Panc1 (cell line): ENCODE data around the gene NYAP1. TPM values are rescaled to one million over a fixed set of nuclear protein-coding genes. Genes with fewer than 3 reads are reported as not detected.

Experiments used
- ATAC-seq: fragments of 200-7000 bp; cut with Tn5 transposase; 2 replicates; pipeline ENCODE4 v1.9.1; 2020; ENCODE audit warnings: mild to moderate bottlenecking, moderate library complexity
- BruUV-seq: library from RNA; stranded (reverse); fragments of 400-500 nt; replicated peaks from 2 replicates; lab custom pipeline; 2021; lab: Mats Ljungman, UMichigan
- CTCF ChIA-PET: fragments of 300-600 bp; sonication (Branson Sonifier 250); formaldehyde crosslinking; loops from one replicate; lab custom pipeline; 2022; ENCODE audit warnings: antibody characterized with exemption; lab: Charles Lee
- POLR2A ChIA-PET: fragments of 300-600 bp; sonication (Branson Sonifier 250); formaldehyde crosslinking; loops from one replicate; lab custom pipeline; 2022; ENCODE audit warnings: antibody characterized with exemption; lab: Charles Lee
- DNase-seq: peaks from one replicate; pipeline ENCODE4 v3.0.0-alpha.2; 2010; ENCODE audit warnings: low read depth, low spot score
- H3K27ac ChIP-seq: 2 replicates; pipeline ENCODE4 v1.5.1; 2011; ENCODE audit warnings: mild to moderate bottlenecking, low read length, inconsistent platforms
- H3K27me3 ChIP-seq: fragments of 200-500 bp; sonication (Bioruptor generic); 2 replicates; pipeline ENCODE4 v1.6.0; 2014; ENCODE audit warnings: low read length, inconsistent platforms; ENCODE audit not compliant: control insufficient read depth, insufficient read depth
- H3K36me3 ChIP-seq: fragments of 200-500 bp; sonication (Bioruptor generic); 2 replicates; pipeline ENCODE4 v1.5.1; 2014; ENCODE audit warnings: inconsistent platforms, mild to moderate bottlenecking, low read length, moderate library complexity; ENCODE audit not compliant: control insufficient read depth, insufficient read depth
- H3K4me1 ChIP-seq: 2 replicates; pipeline ENCODE4 v1.5.1; 2011; ENCODE audit warnings: inconsistent platforms, mild to moderate bottlenecking, low read length, moderate library complexity; ENCODE audit not compliant: control insufficient read depth, insufficient read depth
- H3K4me3 ChIP-seq, 2 experiments: 2 replicates each; pipeline ENCODE4 v1.5.1; 2011 to 2012; ENCODE audit warnings: low read depth in 2 of 2, low read length in 2 of 2, mild to moderate bottlenecking in 2 of 2, inconsistent platforms in 1 of 2, moderate library complexity in 1 of 2
- H3K9me3 ChIP-seq: fragments of 200-500 bp; sonication (Bioruptor generic); 2 replicates; pipeline ENCODE4 v1.5.1; 2014; ENCODE audit warnings: low read depth, mild to moderate bottlenecking, inconsistent platforms, low read length, moderate library complexity; ENCODE audit not compliant: control insufficient read depth, insufficient read depth
- CTCF ChIP-seq: fragments of 450-650 bp; IDR thresholded peaks from 2 replicates; pipeline ENCODE4 v1.5.1; 2017; ENCODE audit warnings: mild to moderate bottlenecking
- POLR2AphosphoS5 ChIP-seq: IDR thresholded peaks from 2 replicates; pipeline ENCODE4 v1.6.1; 2012; ENCODE audit warnings: mild to moderate bottlenecking, low read depth, low read length, moderate library complexity
- REST ChIP-seq, 2 experiments: IDR thresholded peaks; 2 replicates each; pipeline ENCODE4 v1.6.1; 2011 to 2012; ENCODE audit warnings: low read depth in 2 of 2, control low read depth in 1 of 2, low read length in 1 of 2, mild to moderate bottlenecking in 1 of 2, moderate library complexity in 1 of 2; ENCODE audit not compliant: insufficient read depth in 1 of 2
- SIN3A ChIP-seq: IDR thresholded peaks from 2 replicates; pipeline ENCODE4 v1.6.1; 2012; ENCODE audit warnings: low read depth, mild to moderate bottlenecking, low read length, moderate library complexity, borderline replicate concordance; ENCODE audit not compliant: insufficient read depth
- TCF7L2 ChIP-seq: IDR thresholded peaks from 2 replicates; pipeline ENCODE4 v1.6.1; 2011; ENCODE audit warnings: mild to moderate bottlenecking, low read depth, low read length, inconsistent platforms
- in situ Hi-C: cut with HindIII; loops from 2 replicates; pipeline ENCODE4 v1.10.0; 2016; ENCODE audit warnings: low sequenced_read_pairs, low pct_unique_long_range_greater_than_20kb
- intact Hi-C: fragments of 100-400 bp; cut with micrococcal nuclease; formaldehyde crosslinking; loops from one replicate; pipeline ENCODE4 v1.10.0; 2022; ENCODE audit not compliant: unreplicated experiment
- total RNA-seq: library from RNA; stranded (reverse); gene quantifications from one replicate; pipeline ENCODE4 v1.2.1, GENCODE V29; 2021; ENCODE audit not compliant: unreplicated experiment

Gene NYAP1
- total RNA-seq, 1 experiment from 2014 or later = 4.0 TPM

- ChIA-PET CTCF (interaction anchor here (0.7 kb wide), 1 partner anchor 1478 kb away, joined by 7 read pairs; no protein-coding TSS in a partner anchor), POLR2A (interaction anchor here (0.6 kb wide), 1 partner anchor 35 kb away, joined by 3 read pairs; no protein-coding TSS in a partner anchor)
- intact Hi-C loops (no loop called here), in situ Hi-C loops (no loop called here)
- H3K4me1 ChIP-seq = peaks cover 11% of the 10 kb centered on the region
- no peaks in the 10 kb centered on the region for H3K36me3 ChIP-seq
- no peaks in the 10 kb centered on the region for H3K27me3 ChIP-seq
- H3K4me3 ChIP-seq = no peak overlapping the region
- BruUV-seq = no TSS peak
- H3K9me3 ChIP-seq = no peaks in the 10 kb centered on the region
- TF ChIP-seq REST (IDR thresholded peaks at IDR 0.05; ENCODE audit: insufficient read depth in 1 of 2, low read depth in 2 of 2, low read length in 1 of 2) (no peak), SIN3A (no peak), POLR2AphosphoS5 (no peak), TCF7L2 (no peak), CTCF (no peak)
- ATAC-seq = 0 out of 2 replicates have a peak, but pooled peaks have one; percentile 4
- no peak overlapping the region for H3K27ac ChIP-seq
- no peak for DNase-seq
Measured at GRCh38 chr7:100490483-100491191, 6.9 kb downstream of the NYAP1 start.

GRCh38 chr7:100491192-100491578, 7.5 kb downstream of the NYAP1 start:
- ChIA-PET POLR2A (no interaction called here), CTCF (interaction anchor here (0.7 kb wide), 1 partner anchor 1477 kb away, joined by 7 read pairs; no protein-coding TSS in a partner anchor)
- H3K27me3 ChIP-seq = no peaks in the 10 kb centered on the region
- H3K9me3 ChIP-seq = no peaks in the 10 kb centered on the region
- intact Hi-C loops = no loop called here
- no peak overlapping the region for H3K27ac ChIP-seq
- no peak for DNase-seq
- H3K36me3 ChIP-seq = no peaks in the 10 kb centered on the region
- H3K4me1 ChIP-seq = peaks cover 5% of the 10 kb centered on the region; the same call in 1 of the 2 replicates
- TF ChIP-seq CTCF (no peak), SIN3A (no peak), TCF7L2 (no peak), REST (IDR thresholded peaks at IDR 0.05; ENCODE audit: insufficient read depth in 1 of 2, low read depth in 2 of 2, low read length in 1 of 2) (no peak), POLR2AphosphoS5 (no peak)
- no TSS peak for BruUV-seq
- no peak for ATAC-seq
- in situ Hi-C loops = no loop called here
- no peak overlapping the region for H3K4me3 ChIP-seq
